Measurements from ENCODE around the gene PPP1R2. TPM values are rescaled to one million over a fixed set of nuclear protein-coding genes. Genes with fewer than 3 reads are reported as not detected.
"Not testable (repeated sequence)": the region's sequence is repeated elsewhere in the genome, so short reads cannot be mapped to it uniquely, and the experiment has no call there.

PPP1R2 gene
- polyA plus RNA-seq, 1 donor from 2014 or later, result 113 TPM

DNA sequence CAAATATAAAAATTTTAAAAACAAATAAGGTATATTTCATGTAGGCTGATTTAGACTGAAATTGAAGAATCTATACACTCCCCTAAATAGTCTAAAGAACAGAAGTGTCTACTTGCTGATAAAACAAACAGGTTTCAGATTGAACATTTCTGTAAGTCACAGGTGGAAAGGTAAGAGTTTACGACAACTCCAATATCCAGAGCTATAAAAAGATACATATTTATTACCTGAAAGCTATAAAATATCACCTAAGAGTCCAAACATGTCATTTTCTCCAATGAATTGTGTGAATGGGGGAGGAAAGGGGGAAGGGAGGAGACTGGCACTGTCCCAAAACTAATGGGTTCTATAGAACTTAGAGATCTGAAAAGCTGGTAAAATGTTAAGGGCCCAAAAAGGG, 26.1 kb downstream of the PPP1R2 start:
- Histone ChIP-seq H2AFZ (ENCODE audit: low read depth, low read length) (no peak overlapping the region), H3K27me3 (ENCODE audit: insufficient read depth, low read depth, low read length) (no peaks in the 10 kb centered on the region), H3K79me2 (replicated peaks; ENCODE audit: insufficient read depth, low read length) (no peaks in the 10 kb centered on the region), H3K4me3 (ENCODE audit: low read length) (no peak overlapping the region), H3K4me2 (ENCODE audit: low read length) (no peak overlapping the region), H4K20me1 (ENCODE audit: insufficient read depth) (no peaks in the 10 kb centered on the region), H3K9me2 (ENCODE audit: insufficient read depth, low read length) (no peaks in the 10 kb centered on the region), H3K27ac (ENCODE audit: low read length) (no peak overlapping the region), H3F3A (ENCODE audit: insufficient read depth, low read length, poor library complexity, severe bottlenecking) (no peaks in the 10 kb centered on the region), H3K9me3 (ENCODE audit: low read length) (no peaks in the 10 kb centered on the region), H3K9ac (ENCODE audit: low read length) (no peak overlapping the region), H3K36me3 (ENCODE audit: insufficient read depth, low read length) (peaks cover 7% of the 10 kb centered on the region)
- TF ChIP-seq EZH2 (IDR thresholded peaks at IDR 0.05; ENCODE audit: borderline replicate concordance, insufficient read depth, low read length, poor library complexity, severe bottlenecking) (no peak), EP300 (conservative IDR thresholded peaks at IDR 0.05; ENCODE audit: poor library complexity, severe bottlenecking) (no peak), POLR2AphosphoS5 (IDR thresholded peaks at IDR 0.05) (no peak), TAF1 (IDR thresholded peaks at IDR 0.05; ENCODE audit: low read depth) (no peak), RAD21 (conservative IDR thresholded peaks at IDR 0.05) (no peak), SMC3 (conservative IDR thresholded peaks at IDR 0.05; ENCODE audit: poor library complexity) (no peak), MXI1 (conservative IDR thresholded peaks at IDR 0.05; ENCODE audit: poor library complexity, severe bottlenecking) (no peak)
- TF ChIP-seq, protein P1, sequence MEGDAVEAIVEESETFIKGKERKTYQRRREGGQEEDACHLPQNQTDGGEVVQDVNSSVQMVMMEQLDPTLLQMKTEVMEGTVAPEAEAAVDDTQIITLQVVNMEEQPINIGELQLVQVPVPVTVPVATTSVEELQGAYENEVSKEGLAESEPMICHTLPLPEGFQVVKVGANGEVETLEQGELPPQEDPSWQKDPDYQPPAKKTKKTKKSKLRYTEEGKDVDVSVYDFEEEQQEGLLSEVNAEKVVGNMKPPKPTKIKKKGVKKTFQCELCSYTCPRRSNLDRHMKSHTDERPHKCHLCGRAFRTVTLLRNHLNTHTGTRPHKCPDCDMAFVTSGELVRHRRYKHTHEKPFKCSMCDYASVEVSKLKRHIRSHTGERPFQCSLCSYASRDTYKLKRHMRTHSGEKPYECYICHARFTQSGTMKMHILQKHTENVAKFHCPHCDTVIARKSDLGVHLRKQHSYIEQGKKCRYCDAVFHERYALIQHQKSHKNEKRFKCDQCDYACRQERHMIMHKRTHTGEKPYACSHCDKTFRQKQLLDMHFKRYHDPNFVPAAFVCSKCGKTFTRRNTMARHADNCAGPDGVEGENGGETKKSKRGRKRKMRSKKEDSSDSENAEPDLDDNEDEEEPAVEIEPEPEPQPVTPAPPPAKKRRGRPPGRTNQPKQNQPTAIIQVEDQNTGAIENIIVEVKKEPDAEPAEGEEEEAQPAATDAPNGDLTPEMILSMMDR (IDR thresholded peaks at IDR 0.05; ENCODE audit: poor library complexity, severe bottlenecking), result no peak

GRCh38 chr3:195514610-195515235, 28.4 kb downstream of the PPP1R2 start:
- not testable (repeated sequence) for H3K9ac ChIP-seq (ENCODE audit: low read length); H3K9me3 ChIP-seq (ENCODE audit: low read length); H3K4me2 ChIP-seq (ENCODE audit: low read length); H3K79me2 ChIP-seq (replicated peaks; ENCODE audit: insufficient read depth, low read length); H4K20me1 ChIP-seq (ENCODE audit: insufficient read depth); H3K27ac ChIP-seq (ENCODE audit: low read length); H2AFZ ChIP-seq (ENCODE audit: low read depth, low read length); H3F3A ChIP-seq (ENCODE audit: insufficient read depth, low read length, poor library complexity, severe bottlenecking); H3K9me2 ChIP-seq (ENCODE audit: insufficient read depth, low read length); H3K4me3 ChIP-seq (ENCODE audit: low read length); H3K36me3 ChIP-seq (ENCODE audit: insufficient read depth, low read length); H3K27me3 ChIP-seq (ENCODE audit: insufficient read depth, low read depth, low read length)

DNA sequence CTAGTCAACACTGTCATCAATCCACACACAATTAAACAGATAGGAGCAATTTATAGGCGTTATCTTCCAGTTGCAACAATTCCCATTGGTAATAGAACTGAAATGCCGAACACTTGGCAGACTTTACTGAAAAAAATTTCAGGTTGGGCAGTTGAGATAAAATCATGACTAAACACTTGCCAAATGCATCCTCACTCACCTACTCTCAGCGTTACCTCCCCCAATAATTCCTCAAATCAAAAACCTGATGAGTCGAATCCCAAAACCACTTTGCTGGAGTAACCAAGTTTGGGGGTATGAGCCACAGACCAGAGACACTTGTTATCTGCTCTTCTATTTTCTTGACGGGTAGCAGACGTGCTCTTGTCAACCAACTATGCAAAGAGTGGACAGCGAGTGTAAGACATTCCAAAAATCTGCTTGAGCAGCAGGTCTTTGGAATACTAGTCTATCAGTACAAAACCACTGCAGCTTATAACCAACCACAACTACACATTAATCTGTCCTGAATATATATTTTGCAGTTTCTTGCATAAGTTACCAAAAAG, 30.3 kb downstream of the PPP1R2 start:
- Histone ChIP-seq H3K27me3 (ENCODE audit: insufficient read depth, low read depth, low read length) (no peaks in the 10 kb centered on the region), H3K4me2 (ENCODE audit: low read length) (no peak overlapping the region), H3K4me3 (ENCODE audit: low read length) (no peak overlapping the region), H3K27ac (ENCODE audit: low read length) (no peak overlapping the region), H3K9me3 (ENCODE audit: low read length) (no peaks in the 10 kb centered on the region), H3K79me2 (replicated peaks; ENCODE audit: insufficient read depth, low read length) (no peaks in the 10 kb centered on the region), H3F3A (ENCODE audit: insufficient read depth, low read length, poor library complexity, severe bottlenecking) (no peaks in the 10 kb centered on the region), H4K20me1 (ENCODE audit: insufficient read depth) (no peaks in the 10 kb centered on the region), H3K36me3 (ENCODE audit: insufficient read depth, low read length) (peaks cover 7% of the 10 kb centered on the region), H3K9ac (ENCODE audit: low read length) (no peak overlapping the region), H3K9me2 (ENCODE audit: insufficient read depth, low read length) (no peaks in the 10 kb centered on the region), H2AFZ (ENCODE audit: low read depth, low read length) (no peak overlapping the region)
- TF ChIP-seq EZH2 (IDR thresholded peaks at IDR 0.05; ENCODE audit: borderline replicate concordance, insufficient read depth, low read length, poor library complexity, severe bottlenecking) (no peak), RAD21 (conservative IDR thresholded peaks at IDR 0.05) (no peak), SMC3 (conservative IDR thresholded peaks at IDR 0.05; ENCODE audit: poor library complexity) (no peak), MXI1 (conservative IDR thresholded peaks at IDR 0.05; ENCODE audit: poor library complexity, severe bottlenecking) (no peak), POLR2AphosphoS5 (IDR thresholded peaks at IDR 0.05) (no peak), EP300 (conservative IDR thresholded peaks at IDR 0.05; ENCODE audit: poor library complexity, severe bottlenecking) (no peak), TAF1 (IDR thresholded peaks at IDR 0.05; ENCODE audit: low read depth) (no peak), REST (IDR thresholded peaks at IDR 0.05; ENCODE audit: borderline replicate concordance) (no peak)
- TF ChIP-seq, protein P1 (IDR thresholded peaks at IDR 0.05; ENCODE audit: poor library complexity, severe bottlenecking), result no peak
